Stomach (tissue), 9 donors: ENCODE results near the gene SAP30. TPM values are rescaled to one million over a fixed set of nuclear protein-coding genes. Genes with fewer than 3 reads are reported as not detected.

Source experiments
- DNase-seq, 2 donors: peaks; one replicate each; pipeline versions ENCODE4 v3.0.0 to v3.0.0-alpha.2; 2013 to 2019
- H3K27ac ChIP-seq, 5 donors: fragments of 200-600 bp in 4 of 5; sonication (generic) in 4 of 5; one replicate each; pipeline ENCODE4 v1.5.1; 2013 to 2019; ENCODE audit warnings: mild to moderate bottlenecking in 1 of 5, moderate library complexity in 1 of 5
- H3K27me3 ChIP-seq, 3 donors: fragments of 200-600 bp; sonication (generic); one replicate each; pipeline ENCODE4 v1.5.1; 2017 to 2019; ENCODE audit warnings: mixed run types in 1 of 3
- H3K36me3 ChIP-seq, 4 donors: fragments of 200-600 bp; sonication (generic); 1 replicate in 3 of 4; 2 replicates in 1 of 4; pipeline ENCODE4 v1.5.1; 2016 to 2019
- H3K4me1 ChIP-seq, 4 donors: fragments of 200-600 bp; sonication (generic); one replicate each; pipeline ENCODE4 v1.5.1; 2016 to 2019
- H3K4me3 ChIP-seq, 4 donors: fragments of 200-600 bp; sonication (generic) in 3 of 4; one replicate each; pipeline ENCODE4 v1.5.1; 2016 to 2019; ENCODE audit warnings: mild to moderate bottlenecking in 1 of 4
- H3K9me3 ChIP-seq, 4 donors: fragments of 200-600 bp; sonication (generic); one replicate each; pipeline ENCODE4 v1.5.1; 2016 to 2019
- CTCF ChIP-seq, 7 experiments: fragments of 450-650 bp in 4 of 7; fragments of 200-600 bp in 3 of 7; sonication (generic) in 3 of 7; IDR thresholded peaks; one replicate each; pipeline ENCODE4 v1.5.1; 2016 to 2019; ENCODE audit warnings: antibody characterized with exemption in 7 of 7, control low read depth in 2 of 7, mild to moderate bottlenecking in 1 of 7
- EP300 ChIP-seq: sonication (generic); formaldehyde crosslinking; IDR thresholded peaks from one replicate; pipeline ENCODE4 v1.6.1; 2017; ENCODE audit warnings: antibody characterized with exemption
- POLR2A ChIP-seq, 4 donors: fragments of 450-650 bp; IDR thresholded peaks; one replicate each; pipeline ENCODE4 v1.6.1; 2016; ENCODE audit warnings: antibody characterized with exemption in 4 of 4, control low read depth in 2 of 4, mild to moderate bottlenecking in 1 of 4, moderate library complexity in 1 of 4
- POLR2AphosphoS5 ChIP-seq, 3 donors: sonication (generic); formaldehyde crosslinking; IDR thresholded peaks; one replicate each; pipeline ENCODE4 v1.6.1; 2016; ENCODE audit warnings: antibody characterized with exemption in 3 of 3
- WGBS, 5 donors: extraction: QIAGEN DNeasy Blood & Tissue Kit in 3 of 5; methylation state at CpG; one replicate each; pipeline versions ENCODE4 v1.1.5 to v1.1.7; 2013 to 2018; 5-methylcytosine and 5-hydroxymethylcytosine counted together
- intact Hi-C: fragments of 100-400 bp; cut with DNase I; formaldehyde crosslinking; loops from one replicate; pipeline ENCODE4 v1.15.1; 2023; ENCODE audit warnings: low total_unique reads
- polyA plus RNA-seq, 3 donors: library from polyadenylated mRNA; stranded (reverse); fragments of 200-250 nt; gene quantifications; one replicate each; pipeline ENCODE4 v1.2.3, GENCODE V29; 2013
- total RNA-seq, 5 donors: library from RNA; depleted of rRNA; stranded (reverse); fragments of >200 nt; gene quantifications; one replicate each; pipeline versions ENCODE4 v1.1.0 to v1.2.3, GENCODE V29; 2014 to 2016
- donor health status: healthy with polysubstance abuse.
- donor health status: Bipolar disorder and iron deficiency.
- donor health status: healthy.

SAP30 gene
- total and polyA plus RNA-seq, 8 donors, result 3.1 to 24.0 (median 9.3) TPM

DNA sequence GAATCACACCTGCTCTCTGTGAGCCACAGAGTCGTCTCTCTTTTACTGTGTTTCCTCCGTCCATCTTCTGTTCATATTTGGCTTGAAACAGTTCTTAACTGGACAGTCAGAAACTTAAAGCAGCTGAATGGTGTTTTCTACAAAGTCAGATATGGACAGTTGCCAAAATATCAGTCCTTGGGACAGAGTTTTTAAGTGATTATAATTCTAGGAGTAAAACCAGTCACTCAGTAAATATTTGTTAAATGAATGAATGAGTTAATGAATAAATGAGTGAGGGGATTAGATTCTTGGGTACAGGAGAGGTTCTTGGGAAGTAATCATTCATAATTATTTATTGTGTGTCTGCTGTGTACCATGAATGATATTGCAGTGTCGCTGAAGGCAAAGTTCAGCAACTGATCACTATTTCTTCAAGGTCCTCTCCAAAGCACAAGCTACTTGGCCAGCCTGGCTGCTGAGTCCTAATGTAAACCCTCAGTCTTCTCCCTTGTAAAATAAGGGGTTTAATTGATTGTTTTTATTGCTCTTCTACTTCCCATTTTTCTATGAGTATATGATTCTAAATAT, 33.6 kb downstream of the SAP30 start:
- intact Hi-C loops, result no loop called here
- peak in 1 of 2 donors; percentile 48 for DNase-seq
- Histone ChIP-seq H3K27ac (no peak overlapping the region), H3K36me3 (peaks cover 0 to 12% (median 3%) of the 10 kb centered on the region in 4 donors), H3K4me1 (no peaks in the 10 kb centered on the region), H3K4me3 (no peak overlapping the region), H3K27me3 (no peaks in the 10 kb centered on the region), H3K9me3 (no peaks in the 10 kb centered on the region)
- 37 to 70% (median 62%) methylated on average over 3 of the region's 3 CpGs for WGBS, 5 donors
- TF ChIP-seq CTCF (IDR thresholded peaks at IDR 0.05) (no peak), EP300 (no peak), POLR2A (IDR thresholded peaks at IDR 0.05) (no peak), POLR2AphosphoS5 (IDR thresholded peaks at IDR 0.05) (no peak)

GRCh38 chr4:173405840-173406606, 35.3 kb downstream of the SAP30 start:
- Histone ChIP-seq H3K4me1 (peaks cover 0 to 12% (median 0%) of the 10 kb centered on the region in 4 donors), H3K9me3 (no peaks in the 10 kb centered on the region), H3K27ac (no peak overlapping the region), H3K4me3 (no peak overlapping the region), H3K36me3 (peaks cover 0 to 16% (median 5%) of the 10 kb centered on the region in 4 donors), H3K27me3 (no peaks in the 10 kb centered on the region)
- TF ChIP-seq CTCF (IDR thresholded peaks at IDR 0.05) (no peak), POLR2AphosphoS5 (IDR thresholded peaks at IDR 0.05) (no peak), EP300 (no peak), POLR2A (IDR thresholded peaks at IDR 0.05) (no peak)
- no peak for DNase-seq
- WGBS, 5 donors, result 57 to 76% (median 69%) methylated on average over 4 of the region's 4 CpGs
- intact Hi-C loops, result no loop called here

GRCh38 chr4:173410079-173410478, 39.3 kb downstream of the SAP30 start:
- Histone ChIP-seq H3K27ac (peak overlapping the region in 2 of 5 donors; percentile 21 to 37), H3K4me3 (no peak overlapping the region), H3K36me3 (peaks cover 0 to 11% (median 3%) of the 10 kb centered on the region in 4 donors), H3K4me1 (peaks cover 0 to 40% (median 0%) of the 10 kb centered on the region in 4 donors), H3K27me3 (no peaks in the 10 kb centered on the region), H3K9me3 (no peaks in the 10 kb centered on the region)
- DNase-seq, result no peak
- TF ChIP-seq POLR2AphosphoS5 (IDR thresholded peaks at IDR 0.05) (no peak), POLR2A (IDR thresholded peaks at IDR 0.05) (no peak), CTCF (IDR thresholded peaks at IDR 0.05) (no peak), EP300 (no peak)
- intact Hi-C loops, result loop anchor here (10.0 kb wide), 1 partner anchor 395 kb away; no protein-coding TSS in a partner anchor
- 46 to 50% (median 48%) methylated on average over 2 of the region's 2 CpGs for WGBS, 5 donors

GRCh38 chr4:173411106-173411693, 40.4 kb downstream of the SAP30 start:
- Histone ChIP-seq H3K4me1 (peaks cover 0 to 47% (median 0%) of the 10 kb centered on the region in 4 donors), H3K36me3 (peaks cover 0 to 7% (median 3%) of the 10 kb centered on the region in 4 donors), H3K4me3 (no peak overlapping the region), H3K9me3 (no peaks in the 10 kb centered on the region), H3K27ac (peak overlapping the region in 3 of 5 donors; percentile 9 to 44 (median 37)), H3K27me3 (no peaks in the 10 kb centered on the region)
- intact Hi-C loops, result loop anchor here (10.0 kb wide), 1 partner anchor 396 kb away; no protein-coding TSS in a partner anchor
- TF ChIP-seq CTCF (IDR thresholded peaks at IDR 0.05), result no peak
- TF ChIP-seq POLR2AphosphoS5 (IDR thresholded peaks at IDR 0.05), result no peak
- TF ChIP-seq EP300, result no peak
- no peak for TF ChIP-seq POLR2A (IDR thresholded peaks at IDR 0.05)
- 48 to 57% (median 54%) methylated on average over 4 of the region's 4 CpGs for WGBS, 5 donors
- DNase-seq, result no peak
